Ovary (tissue), 9 donors: ENCODE data around the gene WDR18. TPM values are rescaled to one million over a fixed set of nuclear protein-coding genes. Genes with fewer than 3 reads are reported as not detected.

Experiments
- DNase-seq, 5 donors: peaks; one replicate each; pipeline ENCODE4 v3.0.0-alpha.2; 2019 to 2020
- H3K27ac ChIP-seq, 2 donors: fragments of 200-600 bp; one replicate each; pipeline versions ENCODE4 v1.5.1 to v1.8.0; 2019 to 2022
- H3K27me3 ChIP-seq: fragments of 200-600 bp; one replicate; pipeline ENCODE4 v1.8.0; 2022
- H3K36me3 ChIP-seq: fragments of 200-600 bp; sonication (generic); one replicate; pipeline ENCODE4 v1.5.1; 2019
- H3K4me1 ChIP-seq: one replicate; pipeline ENCODE4 v1.8.1; 2013; ENCODE audit warnings: mild to moderate bottlenecking, moderate library complexity; ENCODE audit not compliant: insufficient read depth
- H3K4me3 ChIP-seq: fragments of 200-600 bp; sonication (generic); one replicate; pipeline ENCODE4 v1.5.1; 2017
- H3K9me3 ChIP-seq, 2 donors: fragments of 200-600 bp in 1 of 2; sonication (generic) in 1 of 2; one replicate each; pipeline versions ENCODE4 v1.5.1 to v1.8.1; 2013 to 2019; ENCODE audit warnings: mild to moderate bottlenecking in 1 of 2, moderate library complexity in 1 of 2
- EP300 ChIP-seq: sonication (generic); formaldehyde crosslinking; IDR thresholded peaks from one replicate; pipeline ENCODE4 v1.6.1; 2017; ENCODE audit warnings: antibody characterized with exemption
- POLR2A ChIP-seq: fragments of 450-650 bp; IDR thresholded peaks from one replicate; pipeline ENCODE4 v1.6.1; 2017; ENCODE audit warnings: antibody characterized with exemption, mild to moderate bottlenecking, moderate library complexity
- WGBS, 3 donors: extraction: QIAGEN DNeasy Blood & Tissue Kit in 1 of 3; methylation state at CpG; one replicate each; pipeline versions ENCODE4 v1.1.5 to v1.1.7; 2013 to 2017; 5-methylcytosine and 5-hydroxymethylcytosine counted together
- intact Hi-C, 4 donors: fragments of 100-400 bp; cut with DNase I; formaldehyde crosslinking; loops; one replicate each; pipeline versions ENCODE4 v1.11.0 to v1.15.1; 2022 to 2023
- polyA plus RNA-seq, 2 donors: library from polyadenylated mRNA; stranded (reverse); fragments of 200-250 nt in 1 of 2; fragments of 350-450 nt in 1 of 2; fragmentation: Illumina TruSeq in 1 of 2; extraction: RNeasy Lipid Tissue Mini Kit (QIAGEN cat#74804) in 1 of 2; gene quantifications; one replicate each; pipeline ENCODE4 v1.2.3, GENCODE V29; 2013 to 2014
- total RNA-seq, 7 donors: library from RNA; depleted of rRNA in 2 of 7; stranded (reverse); fragments of >200 nt in 2 of 7; fragmentation: NEBNext Ultra II Directional in 3 of 7; extraction: Animal tissue kit (Norgen Biotek cat#: 25700) in 3 of 7; gene quantifications; one replicate each; pipeline versions ENCODE4 v1.1.0 to v1.2.4, GENCODE V29; 2016 to 2023
- TF ChIP-seq, protein P1 (sequence below), 3 donors: fragments of 450-650 bp in 2 of 3; fragments of 200-600 bp in 1 of 3; IDR thresholded peaks; one replicate each; pipeline versions ENCODE4 v1.5.1 to v1.8.0; 2016 to 2022; ENCODE audit warnings: antibody characterized with exemption in 3 of 3, mild to moderate bottlenecking in 1 of 3
- donor health status: DM: no; HTN: no; CAD: no; lungs with moderate emphysema.
- donor health status: DM: no; HTN: no; CAD: no.
- donor health status: Bipolar disorder and iron deficiency.
- donor health status: DM: yes; HTN: yes; CAD: no.
- donor health status: DM: no; HTN: no; CAD: no.
- donor health status: DM: yes; HTN: yes; CAD: no.

WDR18 gene
- total and polyA plus RNA-seq, 9 donors = 3.5 to 45.6 (median 24.5) TPM

DNA sequence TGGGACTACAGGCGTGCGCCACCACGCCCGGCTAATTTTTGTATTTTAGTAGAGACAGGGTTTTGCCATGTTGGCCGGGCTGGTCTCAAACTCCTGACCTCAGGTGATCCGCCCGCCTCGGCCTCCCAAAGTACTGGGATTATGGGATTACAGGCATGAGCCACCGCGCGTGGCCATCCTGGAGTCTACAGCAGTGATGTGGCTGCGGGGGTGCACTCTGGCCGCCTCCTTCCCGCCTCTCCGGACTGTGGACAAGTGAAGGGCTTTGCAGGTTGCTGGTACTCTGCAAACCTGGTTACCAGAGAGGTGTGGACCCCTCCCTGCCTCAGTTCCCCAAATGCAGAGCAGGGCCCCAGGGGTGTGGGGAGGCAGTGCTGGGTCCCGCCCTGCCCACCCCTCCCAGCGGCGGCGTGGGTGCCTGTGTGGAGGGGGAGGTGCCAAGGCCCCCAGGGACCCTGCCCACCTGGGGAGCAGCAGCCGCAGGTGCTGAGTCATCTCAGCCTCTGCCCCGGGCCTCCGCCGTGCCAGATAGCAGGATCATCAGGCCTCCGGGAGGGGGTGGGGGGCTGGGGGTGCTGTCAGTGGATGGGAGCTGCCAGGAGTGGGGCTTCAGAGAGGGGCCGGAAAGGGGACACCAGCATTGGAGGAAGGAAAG, 35.2 kb upstream of the WDR18 start:
- TF ChIP-seq POLR2A (no peak), EP300 (no peak)
- TF ChIP-seq, protein P1, sequence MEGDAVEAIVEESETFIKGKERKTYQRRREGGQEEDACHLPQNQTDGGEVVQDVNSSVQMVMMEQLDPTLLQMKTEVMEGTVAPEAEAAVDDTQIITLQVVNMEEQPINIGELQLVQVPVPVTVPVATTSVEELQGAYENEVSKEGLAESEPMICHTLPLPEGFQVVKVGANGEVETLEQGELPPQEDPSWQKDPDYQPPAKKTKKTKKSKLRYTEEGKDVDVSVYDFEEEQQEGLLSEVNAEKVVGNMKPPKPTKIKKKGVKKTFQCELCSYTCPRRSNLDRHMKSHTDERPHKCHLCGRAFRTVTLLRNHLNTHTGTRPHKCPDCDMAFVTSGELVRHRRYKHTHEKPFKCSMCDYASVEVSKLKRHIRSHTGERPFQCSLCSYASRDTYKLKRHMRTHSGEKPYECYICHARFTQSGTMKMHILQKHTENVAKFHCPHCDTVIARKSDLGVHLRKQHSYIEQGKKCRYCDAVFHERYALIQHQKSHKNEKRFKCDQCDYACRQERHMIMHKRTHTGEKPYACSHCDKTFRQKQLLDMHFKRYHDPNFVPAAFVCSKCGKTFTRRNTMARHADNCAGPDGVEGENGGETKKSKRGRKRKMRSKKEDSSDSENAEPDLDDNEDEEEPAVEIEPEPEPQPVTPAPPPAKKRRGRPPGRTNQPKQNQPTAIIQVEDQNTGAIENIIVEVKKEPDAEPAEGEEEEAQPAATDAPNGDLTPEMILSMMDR (IDR thresholded peaks at IDR 0.05) = no peak
- WGBS, 3 donors = 88 to 93% (median 91%) methylated on average over 22 to 25 of the region's 25 CpGs
- no peaks in the 10 kb centered on the region for H3K9me3 ChIP-seq

DNA sequence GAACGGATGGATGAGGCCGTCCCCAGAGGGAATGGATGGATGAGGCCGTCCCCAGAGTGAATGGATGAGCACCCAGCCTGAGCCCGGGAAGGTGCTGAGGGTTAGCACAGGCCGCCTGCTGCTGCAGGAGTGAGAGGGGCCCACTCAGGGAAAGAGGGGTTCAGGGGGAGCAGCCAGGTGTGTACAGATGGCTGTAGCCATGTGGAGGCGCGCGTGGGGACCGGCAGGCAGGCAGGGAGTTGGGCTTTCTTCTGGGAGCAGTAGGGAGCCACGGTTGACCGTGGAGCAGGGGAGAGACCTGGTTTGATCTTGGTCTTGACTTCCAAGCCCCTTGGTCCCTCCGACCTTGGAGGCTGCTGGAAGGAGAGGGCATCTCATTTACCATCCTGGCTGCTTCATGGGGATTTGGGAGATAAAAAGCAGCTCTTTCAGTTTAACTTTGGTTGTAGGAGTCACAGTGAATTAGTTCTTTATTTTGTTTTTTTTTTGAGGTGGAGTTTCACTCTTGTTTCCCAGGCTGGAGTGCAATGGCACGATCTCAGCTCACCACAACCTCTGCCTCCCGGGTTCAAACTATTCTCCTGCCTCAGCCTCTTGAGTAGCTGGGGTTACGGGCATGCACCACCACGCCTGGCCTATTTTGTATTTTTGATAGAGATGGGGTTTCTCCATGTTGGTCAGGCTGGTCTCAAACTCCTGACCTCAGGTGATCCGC, 33.6 kb upstream of the WDR18 start:
- Histone ChIP-seq H3K36me3 (no peaks in the 10 kb centered on the region), H3K4me1 (peaks cover 3% of the 10 kb centered on the region), H3K27ac (no peak overlapping the region), H3K4me3 (no peak overlapping the region), H3K9me3 (no peaks in the 10 kb centered on the region), H3K27me3 (no peaks in the 10 kb centered on the region)
- TF ChIP-seq POLR2A (no peak), EP300 (no peak)
- TF ChIP-seq, protein P1 (IDR thresholded peaks at IDR 0.05) = no peak
- 84 to 90% (median 85%) methylated on average over 17 of the region's 17 CpGs for WGBS, 3 donors
- DNase-seq = peak in 1 of 5 donors; percentile 13
- intact Hi-C loops = no loop called here

More for the DNA sequence above, 35.2 kb upstream of the WDR18 start:
- peak in 1 of 5 donors; percentile 10 for DNase-seq
- H3K27ac ChIP-seq = no peak overlapping the region
- no peaks in the 10 kb centered on the region for H3K27me3 ChIP-seq
- no peak overlapping the region for H3K4me3 ChIP-seq
- peaks cover 10% of the 10 kb centered on the region for H3K4me1 ChIP-seq
- H3K36me3 ChIP-seq = no peaks in the 10 kb centered on the region
- intact Hi-C loops = no loop called here

DNA sequence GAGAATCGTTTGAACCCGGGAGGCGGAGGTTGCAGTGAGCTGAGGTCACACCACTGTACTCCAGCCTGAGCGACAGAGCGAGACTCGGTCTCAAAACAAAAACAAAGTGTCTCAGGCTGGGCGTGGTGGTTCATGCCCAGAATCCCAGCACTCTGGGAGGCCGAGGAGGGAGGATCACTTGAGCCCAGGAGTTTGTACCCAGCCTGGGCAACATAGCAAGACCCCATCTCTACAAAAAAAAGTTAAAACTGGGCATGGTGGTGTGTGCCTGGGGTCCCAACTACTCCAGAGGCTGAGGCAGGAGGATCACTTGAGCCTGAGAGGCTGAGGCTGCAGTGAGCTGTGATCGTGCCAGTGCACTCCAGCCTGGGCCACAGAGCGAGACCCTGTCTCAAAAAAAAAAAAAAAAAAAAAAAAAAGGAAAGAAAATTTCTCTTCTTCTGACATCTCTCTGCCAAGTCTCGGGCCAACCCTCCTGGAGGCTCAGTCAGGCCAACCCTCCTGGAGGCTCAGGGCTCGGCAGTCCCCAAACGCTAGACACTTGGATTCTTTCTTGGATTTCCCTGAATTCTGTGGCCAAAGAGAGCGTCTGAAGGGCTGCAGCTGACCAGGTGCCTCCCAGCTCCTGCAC, 32.0 kb upstream of the WDR18 start:
- 71 to 83% (median 73%) methylated on average over 14 of the region's 14 CpGs for WGBS, 3 donors
- no peak for DNase-seq
- Histone ChIP-seq H3K27ac (no peak overlapping the region), H3K9me3 (no peaks in the 10 kb centered on the region), H3K4me3 (no peak overlapping the region), H3K36me3 (no peaks in the 10 kb centered on the region), H3K4me1 (peaks cover 3% of the 10 kb centered on the region), H3K27me3 (no peaks in the 10 kb centered on the region)
- intact Hi-C loops = no loop called here
- TF ChIP-seq EP300 (no peak), POLR2A (no peak)
- TF ChIP-seq, protein P1 (IDR thresholded peaks at IDR 0.05) = no peak

DNA sequence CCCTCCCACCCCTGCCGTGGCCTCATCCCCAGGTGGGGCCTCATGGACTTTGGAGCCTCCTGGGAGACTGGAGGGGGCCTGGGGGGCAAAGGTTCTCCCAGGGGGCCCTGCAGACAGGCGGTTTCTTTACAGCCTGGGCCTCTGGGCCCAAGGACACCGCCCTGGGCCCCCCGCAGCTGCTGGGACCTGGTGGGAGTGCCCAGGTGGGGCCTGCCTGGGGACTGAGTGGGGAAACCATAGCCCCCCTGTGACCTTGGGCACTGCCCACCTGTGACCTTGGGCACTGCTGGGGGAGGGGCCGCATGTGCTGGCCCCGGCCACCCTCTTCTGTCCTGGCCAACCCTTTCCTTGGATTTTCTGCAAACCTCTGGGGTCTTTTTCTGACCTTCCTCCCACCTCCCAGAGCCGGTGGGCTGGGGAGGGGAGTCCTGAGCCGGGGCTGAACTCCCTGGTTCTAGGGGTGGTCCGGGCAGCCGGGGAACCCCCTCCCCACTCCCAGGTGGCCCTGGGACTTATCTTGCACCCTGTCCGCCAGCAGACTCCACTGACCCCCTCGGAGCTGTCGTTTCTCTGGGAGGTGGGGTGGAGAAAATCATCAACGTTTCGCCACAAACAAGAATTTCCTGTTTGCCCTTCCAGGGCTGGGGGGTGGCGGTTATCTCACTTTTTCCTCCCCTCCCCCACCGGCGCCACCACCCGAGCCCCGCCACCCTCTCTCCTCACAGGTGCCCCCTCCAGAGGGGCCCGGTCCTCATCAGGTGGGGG, 31.3 kb upstream of the WDR18 start:
- no peaks in the 10 kb centered on the region for H3K36me3 ChIP-seq
- H3K4me1 ChIP-seq = peaks cover 3% of the 10 kb centered on the region
- H3K27me3 ChIP-seq = no peaks in the 10 kb centered on the region
- no peak overlapping the region for H3K4me3 ChIP-seq
- intact Hi-C loops = no loop called here
- DNase-seq = peak in 1 of 5 donors; percentile 15
- H3K9me3 ChIP-seq = no peaks in the 10 kb centered on the region
- no peak overlapping the region for H3K27ac ChIP-seq
- no peak for TF ChIP-seq POLR2A
- TF ChIP-seq, protein P1 (IDR thresholded peaks at IDR 0.05) = no peak
- TF ChIP-seq EP300 = no peak
- 23 to 33% (median 24%) methylated on average over 21 of the region's 21 CpGs for WGBS, 3 donors
